Activated CD8-positive, alpha-beta memory T cell treated with anti-CD3 and anti-CD28 coated beads, Interleukin-2, amount 50 U/mL, for 24 hours (primary cell): ENCODE results near the gene SLC22A12.

Experiments
- DNase-seq: peaks from one replicate; pipeline ENCODE4 v3.0.0-alpha.2; 2020; ENCODE audit errors: extremely low read depth

The SLC22A12 gene

GRCh38 chr11:64604458-64605243 lies 13.6 kb downstream of the SLC22A12 start:
- DNase-seq: no peak

- DNase-seq: no peak
Measured at GRCh38 chr11:64605244-64605560, 14.2 kb downstream of the SLC22A12 start.

GRCh38 chr11:64605656-64606585 lies 14.9 kb downstream of the SLC22A12 start:
- DNase-seq: no peak

- DNase-seq: no peak
Measured at GRCh38 chr11:64606796-64607380, 15.9 kb downstream of the SLC22A12 start.

GRCh38 chr11:64607381-64607985 lies 16.5 kb downstream of the SLC22A12 start:
- no peak for DNase-seq

GRCh38 chr11:64608046-64608445 lies 17.0 kb downstream of the SLC22A12 start:
- DNase-seq: no peak

- DNase-seq: no peak
Measured at GRCh38 chr11:64608636-64609035, 17.6 kb downstream of the SLC22A12 start.

GRCh38 chr11:64609436-64610047 lies 18.5 kb downstream of the SLC22A12 start:
- DNase-seq: no peak

- no peak for DNase-seq
Measured at GRCh38 chr11:64610596-64610995, 19.6 kb downstream of the SLC22A12 start.

GRCh38 chr11:64611176-64611575 lies 20.2 kb downstream of the SLC22A12 start:
- no peak for DNase-seq

- DNase-seq: no peak
Measured at GRCh38 chr11:64611869-64612646, 21.0 kb downstream of the SLC22A12 start.

- DNase-seq: no peak
Measured at GRCh38 chr11:64613648-64614047, 22.6 kb downstream of the SLC22A12 start.

- DNase-seq: no peak
Measured at GRCh38 chr11:64614917-64615316, 23.9 kb downstream of the SLC22A12 start.

GRCh38 chr11:64616817-64617216 lies 25.8 kb downstream of the SLC22A12 start:
- DNase-seq: no peak

- no peak for DNase-seq
Measured at GRCh38 chr11:64619196-64619595, 28.2 kb downstream of the SLC22A12 start.

- no peak for DNase-seq
Measured at GRCh38 chr11:64619811-64620380, 28.9 kb downstream of the SLC22A12 start.

GRCh38 chr11:64620381-64620971 lies 29.5 kb downstream of the SLC22A12 start:
- no peak for DNase-seq

- no peak for DNase-seq
Measured at GRCh38 chr11:64621283-64622019, 30.4 kb downstream of the SLC22A12 start.

GRCh38 chr11:64622681-64623080 lies 31.7 kb downstream of the SLC22A12 start:
- DNase-seq: no peak
